Effector memory CD4-positive, alpha-beta T cell (primary cell): Measurements from ENCODE around the gene GIPC1.
A peak's percentile ranks its signal among the peaks of the same experiment; 100 is the strongest.

Experiments
- DNase-seq, 3 donors: peaks; one replicate each; pipeline ENCODE4 v3.0.0-alpha.2; 2020
- H3K27ac ChIP-seq: 2 replicates; pipeline ENCODE4 v1.7.0; 2013; ENCODE audit warnings: mild to moderate bottlenecking, low read length, moderate library complexity; ENCODE audit not compliant: insufficient read depth, poor library complexity, severe bottlenecking
- H3K27me3 ChIP-seq: replicated peaks from 2 replicates; pipeline ENCODE4 v1.7.0; 2013; ENCODE audit warnings: mild to moderate bottlenecking, low read length; ENCODE audit not compliant: insufficient read depth, control insufficient read depth, poor library complexity, severe bottlenecking
- H3K36me3 ChIP-seq: 2 replicates; pipeline ENCODE4 v1.7.0; 2013; ENCODE audit warnings: mild to moderate bottlenecking, low read length, moderate library complexity; ENCODE audit not compliant: control insufficient read depth, insufficient read depth
- H3K4me1 ChIP-seq: 2 replicates; pipeline ENCODE4 v1.7.0; 2013; ENCODE audit warnings: low read length, mild to moderate bottlenecking; ENCODE audit not compliant: control insufficient read depth, insufficient read depth, poor library complexity, severe bottlenecking
- H3K4me3 ChIP-seq: 2 replicates; pipeline ENCODE4 v1.7.0; 2013; ENCODE audit warnings: low read length, low read depth, mild to moderate bottlenecking; ENCODE audit not compliant: insufficient read depth, poor library complexity, severe bottlenecking
- H3K9me3 ChIP-seq: 2 replicates; pipeline ENCODE4 v1.7.0; 2013; ENCODE audit warnings: mild to moderate bottlenecking, low read length, moderate library complexity; ENCODE audit not compliant: control insufficient read depth

GIPC1 gene

GRCh38 chr19:14517840-14518505 lies 22.0 kb upstream of the GIPC1 start, which contains the start of gene DNAJB1:
Gene DNAJB1 (minus strand): TSS chr19:14518397. CDS start chr19:14518349, 48 bp downstream.
- DNase-seq, result peak; percentile 36 to 62 (median 50)
- Histone ChIP-seq H3K4me1 (peaks cover 57% of the 10 kb centered on the region), H3K36me3 (peaks cover 30% of the 10 kb centered on the region)

GRCh38 chr19:14517446-14517839 lies 21.5 kb upstream of the GIPC1 start:
- peaks cover 30% of the 10 kb centered on the region for H3K36me3 ChIP-seq
- peak overlapping the region; percentile 95 for H3K27ac ChIP-seq
- no peak for DNase-seq
- peaks cover 51% of the 10 kb centered on the region for H3K4me1 ChIP-seq
- H3K4me3 ChIP-seq, result peak overlapping the region; percentile 90
- no peaks in the 10 kb centered on the region for H3K9me3 ChIP-seq
- no peaks in the 10 kb centered on the region for H3K27me3 ChIP-seq

More at GRCh38 chr19:14517840-14518505, 22.0 kb upstream of the GIPC1 start, which contains the start of gene DNAJB1:
- Histone ChIP-seq H3K27me3 (no peaks in the 10 kb centered on the region), H3K27ac (peak within 1 kb of the TSS; percentile 95), H3K4me3 (peak within 1 kb of the TSS; percentile 90), H3K9me3 (no peaks in the 10 kb centered on the region)

DNA sequence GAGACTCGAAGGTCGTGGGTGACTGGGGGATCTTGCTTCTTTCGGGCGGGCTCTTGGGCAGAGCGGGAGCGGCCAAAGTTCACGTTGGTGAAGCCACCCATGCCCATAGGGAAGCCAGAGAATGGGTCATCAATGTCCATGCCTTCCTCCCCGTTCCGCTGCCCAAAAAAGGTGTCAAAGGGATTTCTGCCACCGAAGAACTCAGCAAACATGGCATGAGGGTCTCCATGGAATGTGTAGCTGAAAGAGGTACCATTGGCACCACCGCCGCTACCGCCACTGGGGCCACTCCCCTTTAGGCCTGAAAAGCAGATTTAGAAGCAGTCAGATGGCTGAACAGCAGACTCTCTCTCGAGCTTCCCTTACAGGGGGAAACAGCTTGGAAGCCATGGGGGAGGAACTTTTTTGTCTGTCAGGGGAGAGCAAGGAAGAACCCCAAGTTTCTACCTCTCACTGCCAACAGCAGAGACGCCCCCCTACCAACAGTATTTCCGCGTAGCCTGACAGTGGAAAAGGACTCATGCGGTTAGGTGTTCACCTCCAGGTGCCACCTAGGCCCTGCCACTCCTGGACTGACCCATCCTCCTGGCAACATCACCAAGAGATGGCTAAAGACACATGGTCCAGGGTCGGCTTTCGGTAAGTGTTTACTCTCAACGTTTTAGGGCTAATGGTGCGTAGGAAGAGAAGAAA lies 21.0 kb upstream of the GIPC1 start:
- H3K36me3 ChIP-seq, result peaks cover 30% of the 10 kb centered on the region
- H3K4me3 ChIP-seq, result peak overlapping the region; percentile 90
- H3K4me1 ChIP-seq, result peaks cover 46% of the 10 kb centered on the region
- H3K27me3 ChIP-seq, result no peaks in the 10 kb centered on the region
- H3K27ac ChIP-seq, result peak overlapping the region; percentile 95
- H3K9me3 ChIP-seq, result no peaks in the 10 kb centered on the region
- no peak for DNase-seq

GRCh38 chr19:14516048-14516534 lies 20.2 kb upstream of the GIPC1 start:
- H3K4me1 ChIP-seq, result peaks cover 38% of the 10 kb centered on the region
- H3K36me3 ChIP-seq, result peaks cover 30% of the 10 kb centered on the region
- H3K27me3 ChIP-seq, result no peaks in the 10 kb centered on the region
- peak overlapping the region; percentile 90 for H3K4me3 ChIP-seq
- no peak for DNase-seq
- no peaks in the 10 kb centered on the region for H3K9me3 ChIP-seq
- H3K27ac ChIP-seq, result peak overlapping the region; percentile 95

DNA sequence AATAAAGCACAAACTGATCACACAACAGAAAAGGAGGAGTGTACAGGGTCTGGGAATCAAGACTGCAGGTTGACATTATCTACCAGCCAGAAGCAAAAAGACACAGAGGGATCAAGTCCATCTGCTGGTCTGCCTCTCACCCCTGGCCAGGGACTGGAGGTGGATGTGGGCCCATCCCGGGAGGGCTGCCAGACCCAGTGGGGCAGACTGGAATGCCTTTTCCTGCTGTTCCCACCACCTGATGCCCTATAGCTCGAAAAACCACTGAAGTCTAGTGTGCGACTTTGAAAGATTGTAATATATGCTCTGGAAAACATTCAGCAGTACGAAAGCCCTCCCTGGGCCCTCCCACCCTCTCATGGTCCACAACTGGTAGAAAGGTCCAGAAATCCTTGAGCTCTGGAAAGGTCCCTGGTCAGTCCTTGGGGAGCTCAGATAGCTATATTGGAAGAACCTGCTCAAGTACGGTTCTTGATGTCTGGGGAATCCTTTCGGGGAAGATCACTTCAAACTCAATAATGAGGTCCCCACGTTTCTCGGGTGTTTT lies 19.6 kb upstream of the GIPC1 start:
- Histone ChIP-seq H3K27ac (peak overlapping the region; percentile 95), H3K9me3 (no peaks in the 10 kb centered on the region), H3K36me3 (peaks cover 30% of the 10 kb centered on the region), H3K4me1 (peaks cover 33% of the 10 kb centered on the region), H3K4me3 (peak overlapping the region; percentile 90), H3K27me3 (no peaks in the 10 kb centered on the region)
- DNase-seq, result no peak

DNA sequence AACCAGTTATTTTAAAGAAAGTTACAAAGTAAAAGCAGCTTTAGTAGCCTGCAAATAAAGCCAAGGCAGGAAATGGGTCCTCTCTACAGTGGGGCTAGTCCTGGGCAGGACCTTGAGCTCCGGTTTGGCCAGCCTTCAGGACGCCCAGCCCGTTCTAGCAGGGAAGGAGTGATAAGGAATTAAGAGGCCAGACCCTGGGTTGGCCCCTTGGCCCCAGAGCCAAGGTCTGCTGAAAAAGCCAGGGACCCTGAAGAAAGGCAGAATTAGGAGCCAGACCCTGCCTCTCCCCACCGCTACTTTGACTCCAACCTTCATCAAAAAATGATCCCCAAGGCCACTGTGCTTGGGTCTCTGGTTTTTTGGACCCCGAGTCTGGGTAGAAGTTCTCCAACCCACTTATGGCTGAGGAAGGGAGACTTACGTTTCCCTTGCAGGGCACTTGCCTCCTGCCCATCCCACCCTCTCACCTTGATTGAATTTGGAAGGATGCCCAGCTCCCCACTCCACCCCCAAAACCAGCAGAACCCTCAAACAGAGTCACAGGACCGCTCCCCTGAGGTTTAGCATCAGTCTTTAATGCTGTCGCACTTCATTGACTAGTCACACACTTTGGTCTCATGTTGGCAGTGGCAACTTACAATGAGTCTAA lies 18.4 kb upstream of the GIPC1 start:
- no peaks in the 10 kb centered on the region for H3K9me3 ChIP-seq
- H3K4me3 ChIP-seq, result no peak overlapping the region
- H3K36me3 ChIP-seq, result peaks cover 30% of the 10 kb centered on the region
- no peak for DNase-seq
- H3K27me3 ChIP-seq, result no peaks in the 10 kb centered on the region
- peaks cover 21% of the 10 kb centered on the region for H3K4me1 ChIP-seq
- H3K27ac ChIP-seq, result no peak overlapping the region

- H3K9me3 ChIP-seq, result no peaks in the 10 kb centered on the region
- H3K4me3 ChIP-seq, result no peak overlapping the region
- no peak for DNase-seq
- H3K27ac ChIP-seq, result no peak overlapping the region
- peaks cover 30% of the 10 kb centered on the region for H3K36me3 ChIP-seq
- H3K27me3 ChIP-seq, result no peaks in the 10 kb centered on the region
- H3K4me1 ChIP-seq, result peaks cover 22% of the 10 kb centered on the region
Observed at GRCh38 chr19:14512406-14512961, 16.6 kb upstream of the GIPC1 start.

DNA sequence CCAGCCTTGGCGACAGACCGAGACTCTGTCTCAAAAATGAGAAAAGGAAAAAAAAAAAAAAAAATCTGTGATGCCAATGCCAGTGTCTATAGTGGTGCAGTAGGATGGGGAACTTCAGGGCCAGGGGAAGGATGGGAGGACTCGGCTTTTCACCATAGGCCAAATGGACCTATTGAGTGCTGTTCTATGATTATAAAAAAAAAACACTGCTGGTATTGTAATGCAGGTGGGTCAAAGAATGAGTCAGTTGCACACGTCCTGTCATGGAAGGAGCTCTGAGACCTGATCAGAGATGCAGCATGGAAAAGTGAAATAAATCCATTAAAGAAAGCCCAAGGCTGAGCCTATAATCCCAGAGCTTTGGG lies 15.3 kb upstream of the GIPC1 start:
- Histone ChIP-seq H3K4me3 (no peak overlapping the region), H3K9me3 (no peaks in the 10 kb centered on the region), H3K27me3 (no peaks in the 10 kb centered on the region), H3K4me1 (peaks cover 32% of the 10 kb centered on the region), H3K27ac (no peak overlapping the region), H3K36me3 (peaks cover 22% of the 10 kb centered on the region)
- DNase-seq, result no peak

DNA sequence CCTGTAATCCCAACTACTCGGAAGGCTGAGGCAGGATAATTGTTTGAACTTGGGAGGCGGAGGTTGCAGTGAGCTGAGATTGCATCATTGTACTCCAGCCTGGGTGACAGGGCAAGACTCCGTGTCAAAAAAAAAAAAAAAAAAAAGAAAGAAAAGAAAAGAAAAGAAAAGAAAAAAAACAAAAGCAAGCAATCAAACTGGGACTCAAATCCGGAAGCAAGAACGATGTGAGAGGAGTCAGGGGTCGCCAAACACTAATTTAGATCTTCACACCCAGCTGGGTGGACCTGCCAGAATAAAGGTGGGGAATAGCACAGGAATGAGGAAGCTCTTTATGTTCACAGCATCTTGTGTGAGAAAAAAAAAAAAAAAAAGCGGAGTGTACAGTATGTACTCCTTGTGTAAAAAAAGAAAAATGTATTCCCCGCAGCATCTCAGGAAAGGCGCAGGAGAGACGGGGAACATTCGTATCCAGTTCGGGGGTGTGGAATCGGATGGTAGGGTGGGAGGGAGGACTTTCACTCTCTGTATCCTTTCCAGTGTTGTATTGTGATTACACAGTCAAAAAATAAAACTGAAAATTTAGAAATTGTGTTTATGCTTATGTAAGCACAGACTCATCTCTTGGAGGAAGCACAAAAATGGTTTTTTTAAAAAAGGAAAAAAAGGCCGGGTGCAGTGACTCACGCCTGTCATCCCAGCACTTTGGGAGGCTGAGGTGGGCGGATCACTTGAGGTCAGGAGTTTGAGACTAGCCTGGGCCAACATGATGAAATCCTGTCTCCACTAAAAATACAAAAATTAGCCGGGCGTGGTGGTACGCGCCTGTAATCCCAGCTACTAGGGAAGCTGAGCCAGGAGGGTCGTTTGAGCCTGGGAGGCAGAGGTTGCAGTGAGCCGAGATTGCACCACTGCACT lies 14.6 kb upstream of the GIPC1 start:
- H3K36me3 ChIP-seq, result peaks cover 16% of the 10 kb centered on the region
- H3K27me3 ChIP-seq, result no peaks in the 10 kb centered on the region
- peaks cover 32% of the 10 kb centered on the region for H3K4me1 ChIP-seq
- no peaks in the 10 kb centered on the region for H3K9me3 ChIP-seq
- no peak overlapping the region for H3K27ac ChIP-seq
- no peak for DNase-seq
- H3K4me3 ChIP-seq, result no peak overlapping the region
